HG03565 (cell line): ENCODE measurements around the gene ST6GALNAC2.

Source experiments
- ATAC-seq: cut with Tn5 transposase; IDR thresholded peaks from one replicate; pipeline ENCODE4 v1.9.1; 2021; ENCODE audit warnings: mild to moderate bottlenecking, moderate library complexity; ENCODE audit not compliant: unreplicated experiment

Gene ST6GALNAC2

DNA sequence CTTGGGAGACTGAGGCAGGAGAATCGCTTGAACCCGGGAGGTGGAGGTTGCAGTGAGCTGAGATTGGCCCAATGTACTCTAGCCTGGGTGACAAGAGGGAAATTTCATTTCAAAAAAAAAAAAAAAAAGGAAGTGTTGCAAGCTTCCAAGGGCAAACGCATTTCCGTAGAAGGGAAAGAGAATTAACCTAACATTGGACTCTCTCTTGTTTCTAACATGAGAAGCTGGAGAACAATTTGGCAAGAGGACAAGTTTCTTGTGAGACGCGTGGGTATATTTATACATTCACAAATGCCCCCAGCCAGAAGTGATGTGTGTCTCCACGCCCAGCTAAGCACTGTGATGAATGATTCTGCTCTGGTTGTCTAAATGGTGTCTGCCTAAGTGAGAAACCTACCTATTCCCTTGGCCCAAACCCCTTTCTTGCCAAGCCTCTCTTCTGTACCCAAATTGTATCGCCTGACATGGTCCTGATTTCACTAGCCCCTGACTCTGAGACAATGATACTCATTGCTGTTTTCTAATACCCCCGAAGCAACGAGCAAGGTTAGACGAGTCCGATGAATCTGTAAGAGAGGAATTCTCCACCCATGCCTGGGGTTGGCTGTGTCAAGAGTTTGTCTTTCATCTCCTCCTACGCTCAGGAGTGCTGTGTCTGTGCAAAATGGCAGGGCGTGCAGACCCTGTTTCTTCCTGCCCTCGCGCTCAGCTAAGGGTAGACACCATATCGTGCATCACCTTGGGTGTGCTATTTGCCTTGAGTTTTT, 14.2 kb upstream of the ST6GALNAC2 start:
- no peak for ATAC-seq

DNA sequence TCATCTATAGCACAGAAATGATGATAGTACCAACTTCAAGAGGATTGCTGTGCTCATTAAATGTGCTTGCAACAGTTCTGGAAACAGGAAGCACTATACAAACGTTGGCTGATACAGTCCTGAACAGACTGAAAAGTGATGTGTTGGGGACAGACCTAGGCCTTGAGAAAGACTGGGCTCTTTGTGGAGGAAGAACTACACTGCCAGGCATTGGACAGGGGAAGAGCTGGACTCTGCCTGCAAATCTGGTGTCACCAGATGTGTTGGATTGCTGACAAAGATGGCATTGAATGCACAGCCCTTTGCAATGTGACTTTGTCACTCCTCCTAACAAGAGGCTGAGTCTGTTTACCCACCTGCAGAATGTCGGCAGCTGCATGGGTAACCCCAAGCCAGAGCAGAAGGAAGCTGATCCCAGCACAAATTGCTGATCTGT, 12.4 kb upstream of the ST6GALNAC2 start:
- ATAC-seq = no peak

DNA sequence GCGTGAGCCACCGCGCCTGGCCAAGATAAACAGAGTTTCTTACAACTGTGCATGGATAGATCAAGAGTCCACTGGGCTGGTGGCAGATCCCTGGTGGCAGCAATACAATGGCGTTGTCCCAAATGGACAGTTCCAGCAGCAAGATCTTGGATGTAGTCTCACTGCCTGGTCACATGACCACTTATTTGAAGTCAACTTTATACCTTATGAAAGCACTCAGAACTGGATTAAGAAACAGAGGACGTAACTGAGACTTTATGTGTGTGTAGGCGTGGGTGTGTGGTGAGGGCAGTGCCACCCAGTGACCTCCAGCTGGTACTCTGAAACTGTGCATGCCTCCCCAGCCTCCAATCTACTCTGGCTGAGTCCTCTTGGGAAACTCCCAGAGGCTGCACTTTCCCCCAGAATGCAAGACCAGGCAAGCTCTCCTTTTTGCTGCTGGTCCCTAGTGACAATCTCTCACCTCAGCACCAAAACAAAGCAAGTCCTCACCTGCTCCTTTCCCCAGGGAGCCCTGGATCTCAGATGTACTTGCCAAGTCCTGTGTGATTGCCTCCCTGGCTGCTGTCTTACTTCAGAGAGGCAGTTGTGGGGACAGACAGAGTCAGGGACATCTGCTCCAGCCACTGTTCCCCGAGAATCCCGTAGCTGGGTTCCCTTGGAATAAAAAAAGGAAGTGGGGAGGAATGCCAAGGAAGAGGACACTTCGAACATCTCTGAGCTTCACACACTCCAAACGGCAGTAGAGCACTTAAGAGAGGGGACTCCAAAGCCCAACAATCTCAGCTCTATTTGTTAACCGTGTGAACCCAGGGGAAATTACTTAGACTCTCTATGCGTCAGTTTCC, 11.7 kb upstream of the ST6GALNAC2 start:
- ATAC-seq = no peak

DNA sequence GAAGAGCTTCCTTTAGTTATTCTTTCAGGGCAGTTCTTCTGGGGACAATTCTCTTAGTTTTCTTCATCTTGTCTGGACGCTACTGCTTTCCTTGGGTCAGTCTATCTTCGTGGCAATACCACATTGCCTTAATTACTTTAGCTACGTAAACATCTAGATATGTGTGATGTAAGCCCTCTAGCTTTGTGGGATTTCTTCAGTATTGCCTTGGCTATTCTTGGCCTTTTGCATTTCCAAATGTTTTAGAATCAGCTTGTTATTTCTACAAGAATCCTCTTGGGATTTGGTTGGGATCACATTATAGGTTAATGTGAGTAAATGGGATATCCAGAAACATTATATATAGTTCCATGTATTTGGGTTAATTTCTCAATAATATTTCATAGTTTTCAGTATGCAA, 9.0 kb upstream of the ST6GALNAC2 start:
- no peak for ATAC-seq

DNA sequence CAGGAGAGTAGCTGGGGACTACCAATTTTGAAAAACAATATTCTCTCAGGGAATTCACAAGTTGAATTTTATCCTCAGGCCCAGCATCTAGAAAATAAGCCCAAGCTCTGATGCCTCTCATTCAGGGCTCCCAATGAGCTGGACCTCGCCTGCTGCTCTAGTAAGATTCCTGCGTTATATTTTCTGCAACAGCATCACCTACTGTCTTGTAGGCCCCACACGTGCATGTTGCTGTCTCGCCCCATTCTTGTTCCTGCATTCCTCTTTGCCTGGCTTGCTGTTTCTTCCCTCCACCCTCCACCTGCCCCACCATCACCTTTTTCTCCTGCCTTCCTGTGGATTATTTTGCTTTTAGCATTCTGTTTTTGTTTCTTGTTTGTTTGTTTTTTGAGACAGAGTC, 8.3 kb upstream of the ST6GALNAC2 start:
- no peak for ATAC-seq

DNA sequence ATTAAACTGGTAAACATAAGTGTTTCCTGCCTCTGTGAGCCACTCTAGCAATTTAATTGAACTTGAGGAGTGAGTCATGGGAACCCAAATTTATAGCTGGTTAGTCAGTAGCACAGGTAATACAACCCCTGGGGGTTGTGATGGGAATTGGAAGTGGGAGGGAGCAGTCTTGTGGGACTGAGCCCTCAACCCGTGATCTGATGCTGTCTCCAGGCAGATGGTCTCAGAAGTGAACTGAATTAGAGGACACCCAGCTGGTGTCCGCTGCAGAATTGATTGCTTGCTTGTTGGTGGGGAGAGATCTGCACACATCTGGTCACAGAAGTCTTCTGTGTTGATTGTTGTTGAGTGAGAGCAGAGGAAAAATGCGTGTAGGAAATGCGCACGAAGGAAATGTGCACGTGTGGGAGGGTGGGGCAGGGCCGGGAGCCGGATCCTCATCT, 7.7 kb upstream of the ST6GALNAC2 start:
- no peak for ATAC-seq

DNA sequence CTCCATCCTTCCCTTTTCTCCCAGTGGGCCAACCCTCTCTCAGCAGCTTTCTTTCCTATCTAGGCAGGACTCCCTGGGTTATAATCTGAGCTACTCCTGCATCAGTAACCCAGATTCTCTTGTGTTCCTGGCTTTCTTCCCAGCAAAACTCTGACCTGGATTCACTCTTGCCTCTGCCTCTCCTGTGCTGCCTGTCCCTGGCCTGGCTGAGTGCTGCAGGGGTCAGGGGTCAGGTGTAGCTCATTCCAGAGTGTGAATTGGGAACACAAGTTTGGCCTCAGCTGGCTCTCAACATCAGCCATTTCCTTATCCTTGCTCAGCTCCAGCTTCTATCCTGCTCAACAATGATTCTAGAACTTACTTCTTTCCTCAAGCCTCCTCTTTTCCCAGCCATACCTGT, 2.5 kb upstream of the ST6GALNAC2 start:
- no peak for ATAC-seq

DNA sequence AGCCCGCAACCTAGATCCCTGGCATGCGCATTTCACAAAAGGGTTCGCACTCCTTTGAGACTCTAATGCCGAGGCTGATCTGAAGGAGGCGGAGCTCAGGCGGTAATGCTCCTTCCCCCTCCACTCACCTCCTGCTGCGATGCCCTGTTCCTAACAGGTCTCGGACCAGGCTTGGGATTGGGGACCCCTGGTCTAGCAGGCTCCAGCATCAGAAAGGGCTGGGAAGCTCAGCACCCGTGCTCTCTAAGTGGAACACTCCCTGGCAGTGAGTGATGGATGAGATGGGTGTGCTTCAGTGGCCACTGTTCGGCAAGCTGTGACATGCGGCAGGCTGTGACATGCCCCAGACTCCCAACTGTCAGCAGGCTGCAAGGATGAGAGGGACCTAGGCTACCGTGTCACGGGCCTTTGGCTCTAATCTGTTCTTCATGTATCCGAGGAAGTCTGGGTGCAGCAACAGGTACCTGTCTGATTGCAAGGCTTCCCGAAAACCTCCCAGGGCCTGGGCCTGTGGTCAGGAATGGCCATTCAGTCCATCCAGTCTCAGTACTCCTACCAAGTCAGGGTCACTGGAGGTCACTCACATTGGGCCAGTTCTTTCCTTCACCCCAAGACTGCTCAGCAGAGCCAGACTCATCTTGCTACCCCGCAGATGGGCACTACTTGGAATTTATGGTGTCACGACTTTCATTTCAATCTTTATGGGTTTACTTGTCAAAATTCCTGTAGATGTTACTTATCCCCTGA, 1.3 kb upstream of the ST6GALNAC2 start:
- ATAC-seq = no peak

DNA sequence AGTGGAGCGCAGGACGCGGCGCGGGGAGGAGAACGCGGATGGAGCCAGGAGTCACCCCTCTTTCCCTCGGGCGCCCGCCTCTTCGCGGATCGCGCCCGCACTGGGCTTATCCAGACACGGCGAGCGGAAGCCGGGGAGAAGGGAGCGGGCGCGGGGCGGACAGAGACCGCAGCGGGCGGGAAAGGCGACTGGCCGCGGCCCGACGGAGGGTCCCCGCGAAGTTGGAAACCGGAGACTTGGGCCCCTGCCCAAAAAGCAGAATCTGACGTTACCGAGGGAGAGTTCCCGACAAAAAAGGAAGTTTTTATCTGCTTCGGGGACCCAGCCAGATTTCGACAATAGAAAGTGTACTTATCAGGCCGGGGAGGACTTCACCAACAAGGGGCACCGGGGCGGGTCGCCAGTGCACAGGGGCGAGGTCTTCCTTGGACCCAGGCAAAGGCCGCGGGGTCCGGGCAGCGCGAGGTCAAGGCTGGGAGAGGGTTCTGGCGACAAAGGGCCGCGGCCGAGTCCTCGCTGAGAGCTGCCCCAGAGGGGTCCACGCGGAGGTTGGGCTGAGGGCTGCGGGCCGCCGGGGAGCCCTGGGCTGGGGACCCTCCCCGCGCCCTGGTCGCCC, 519 bp downstream of the ST6GALNAC2 start:
- no peak for ATAC-seq

DNA sequence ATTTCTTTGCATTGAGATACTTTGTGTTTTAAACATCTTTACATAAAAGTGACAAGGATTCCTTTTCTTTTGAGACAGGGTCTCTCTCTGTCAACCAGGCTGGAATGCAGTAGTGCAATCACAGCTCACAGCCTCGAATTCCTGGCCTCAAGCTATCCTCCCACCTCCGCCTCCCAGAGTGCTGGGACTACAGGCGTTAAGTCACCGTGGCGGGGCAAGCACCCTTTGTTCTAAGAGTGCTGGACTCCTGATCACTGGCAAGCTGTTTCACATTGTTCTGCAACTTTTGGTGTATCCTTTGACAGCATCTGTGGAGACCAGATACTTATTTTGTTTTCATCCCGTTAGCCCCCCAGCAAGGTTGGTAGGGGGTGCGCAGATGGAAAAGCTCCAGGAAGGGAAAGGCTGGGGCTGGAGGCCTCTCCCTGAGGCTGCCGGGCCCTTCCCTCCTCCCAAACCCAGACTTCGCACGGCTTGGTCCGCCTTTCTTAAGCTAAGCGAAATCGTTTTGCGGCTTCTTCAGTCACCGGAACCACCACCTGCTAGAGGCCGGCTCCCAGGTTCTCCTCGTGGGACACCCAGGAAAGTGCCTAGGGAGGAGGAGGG, 1.1 kb downstream of the ST6GALNAC2 start:
- no peak for ATAC-seq

DNA sequence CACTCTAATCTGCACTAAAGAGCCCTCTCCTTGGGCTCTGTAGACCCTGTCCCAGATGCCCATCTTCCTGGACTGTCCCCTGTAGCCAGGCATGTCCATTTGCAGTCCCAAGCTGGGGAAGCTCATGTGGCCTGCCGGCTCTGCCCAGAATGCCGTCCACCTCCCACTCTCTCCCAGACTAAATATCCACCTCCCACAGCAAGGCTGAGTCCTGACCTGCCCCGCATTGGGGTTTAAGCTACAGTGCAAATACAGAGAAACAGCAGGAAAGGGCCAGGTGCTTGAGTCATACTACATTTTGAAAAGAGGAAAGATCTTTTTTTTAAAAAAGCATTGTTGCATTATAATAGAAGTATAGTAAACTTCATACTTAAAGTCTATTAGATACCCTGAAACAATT, 3.0 kb downstream of the ST6GALNAC2 start:
- ATAC-seq = no peak

DNA sequence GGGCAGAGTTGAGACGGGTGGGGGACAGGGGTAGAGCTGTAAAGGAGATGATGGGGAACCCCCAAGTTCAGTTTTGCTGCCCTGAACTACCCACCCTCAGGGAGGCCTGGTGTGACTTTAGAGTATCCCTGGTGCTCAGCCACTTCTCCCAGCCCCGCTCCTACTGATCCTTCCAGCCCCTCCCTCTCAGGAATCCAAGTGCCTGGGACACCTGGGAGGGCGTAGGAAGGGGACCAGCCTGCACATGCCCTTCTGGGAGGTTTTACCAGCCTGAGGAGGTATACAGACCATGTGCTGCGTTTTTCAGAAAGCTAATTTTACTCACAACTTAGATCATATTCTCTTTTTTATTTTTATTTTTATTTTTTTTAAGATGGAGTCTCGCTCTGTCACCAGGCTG, 4.1 kb downstream of the ST6GALNAC2 start:
- no peak for ATAC-seq

DNA sequence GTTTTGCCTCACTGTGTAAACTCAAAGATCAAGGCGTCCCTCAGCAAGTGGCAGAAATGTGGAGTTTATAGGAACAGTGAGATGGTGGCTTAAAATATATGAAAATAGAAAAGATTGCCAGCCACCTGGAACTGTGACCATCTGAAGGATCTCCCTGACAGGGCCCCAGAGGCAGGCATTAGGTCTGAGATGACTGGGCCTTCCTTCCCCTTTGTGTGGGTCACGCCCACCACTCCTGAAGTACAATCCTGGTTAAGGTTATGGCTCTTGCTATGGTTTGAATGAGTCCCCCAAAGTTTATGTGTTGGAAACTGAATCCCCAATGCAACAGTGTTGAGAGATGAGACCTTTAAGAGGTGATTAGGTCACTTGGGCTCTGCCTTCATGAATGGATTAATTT, 6.4 kb downstream of the ST6GALNAC2 start:
- ATAC-seq = no peak

DNA sequence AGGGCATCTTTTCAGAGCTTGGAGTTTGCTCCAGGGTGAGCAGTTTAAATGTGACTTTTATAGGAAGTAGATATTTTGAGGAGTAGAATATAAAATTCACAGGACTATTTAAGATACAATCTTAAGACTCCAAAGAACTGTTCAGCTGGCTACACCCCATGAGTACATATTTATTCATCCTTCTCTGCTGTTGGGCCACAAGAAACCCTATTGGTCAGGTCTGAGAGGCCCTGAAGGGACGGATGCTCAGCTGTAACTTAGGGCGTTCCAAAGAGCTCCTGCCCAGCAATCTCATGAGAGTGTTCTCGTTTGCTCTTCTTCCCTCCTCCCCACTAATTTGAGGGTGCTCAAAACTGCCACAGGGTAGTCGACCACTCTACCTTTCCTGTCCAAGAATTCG, 7.3 kb downstream of the ST6GALNAC2 start:
- no peak for ATAC-seq

DNA sequence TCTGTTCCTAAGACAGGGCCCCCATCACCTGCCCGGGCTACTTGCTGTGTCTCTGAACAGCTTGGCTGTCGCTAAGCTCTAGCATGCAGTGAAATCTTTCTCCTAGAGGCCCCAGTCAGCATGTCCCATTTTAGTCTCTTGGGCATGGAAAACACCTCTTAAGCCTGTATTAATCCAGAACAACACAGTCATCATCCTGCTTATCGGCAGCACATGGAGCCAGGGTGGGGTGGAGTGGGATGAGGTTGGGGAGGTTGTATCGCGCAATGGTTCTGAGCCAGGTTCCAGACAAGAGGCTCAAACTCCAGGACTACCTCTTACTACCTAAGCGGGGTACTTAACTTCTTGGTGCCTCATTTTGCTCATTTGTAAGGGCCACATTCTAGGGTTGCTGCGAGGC, 7.8 kb downstream of the ST6GALNAC2 start:
- ATAC-seq = no peak

DNA sequence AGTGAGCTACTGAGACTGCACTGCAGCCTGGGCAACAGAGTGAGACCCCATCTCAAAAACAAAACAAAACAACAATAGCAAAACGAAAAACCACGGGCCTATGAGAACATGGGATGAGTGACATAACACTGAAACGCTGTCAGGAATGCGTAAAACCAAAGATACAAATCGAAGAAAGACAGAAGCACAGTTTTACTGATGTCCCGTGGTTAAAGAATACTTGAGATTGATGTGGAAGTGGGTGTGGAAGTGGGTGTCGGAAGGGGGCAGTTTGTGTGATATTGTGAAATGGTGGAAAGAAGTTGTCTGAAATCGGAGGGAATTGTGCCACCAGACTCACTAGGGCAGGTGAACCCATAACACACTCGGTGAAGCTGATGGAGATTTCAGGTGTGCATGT, 9.5 kb downstream of the ST6GALNAC2 start:
- no peak for ATAC-seq

DNA sequence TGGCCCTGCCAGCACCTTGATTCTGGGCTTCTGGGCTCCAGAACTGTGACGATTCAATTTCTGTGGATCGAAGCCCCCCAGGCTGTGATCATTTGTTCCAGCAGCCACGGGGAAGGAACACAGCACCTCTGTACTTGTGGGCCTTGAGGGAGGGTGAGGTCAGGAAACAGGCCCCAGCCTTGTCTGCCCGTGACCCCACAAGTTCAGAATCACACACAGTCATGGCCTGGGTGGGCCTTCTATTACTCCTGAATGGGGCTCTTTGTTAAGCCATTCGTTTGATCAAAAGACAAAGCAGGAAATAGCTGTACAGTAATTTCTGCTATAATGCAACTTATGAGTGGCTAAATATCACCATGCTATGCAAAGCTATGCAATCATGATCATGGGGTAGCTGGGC, 10.1 kb downstream of the ST6GALNAC2 start:
- no peak for ATAC-seq

DNA sequence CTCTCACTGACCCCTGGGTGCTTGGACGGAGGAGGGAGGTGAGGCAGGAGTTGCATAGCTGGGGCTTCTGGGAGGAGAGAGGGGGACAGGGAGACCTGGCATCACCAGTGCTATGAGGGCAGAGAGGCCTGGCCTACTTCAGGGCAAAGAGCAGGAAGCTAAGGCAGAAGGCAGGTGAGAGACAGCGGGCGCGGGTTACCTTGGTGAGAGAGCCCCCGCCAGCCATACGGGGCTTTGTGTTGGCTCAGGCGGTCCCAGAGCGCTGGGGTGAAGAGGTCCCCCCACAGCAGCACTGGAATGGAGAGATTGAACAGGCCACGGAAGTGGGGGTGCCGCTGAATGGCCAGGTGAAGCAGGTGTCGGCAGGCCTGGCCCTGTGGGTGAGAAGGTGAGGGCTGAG, 11.5 kb downstream of the ST6GALNAC2 start:
- ATAC-seq = no peak

DNA sequence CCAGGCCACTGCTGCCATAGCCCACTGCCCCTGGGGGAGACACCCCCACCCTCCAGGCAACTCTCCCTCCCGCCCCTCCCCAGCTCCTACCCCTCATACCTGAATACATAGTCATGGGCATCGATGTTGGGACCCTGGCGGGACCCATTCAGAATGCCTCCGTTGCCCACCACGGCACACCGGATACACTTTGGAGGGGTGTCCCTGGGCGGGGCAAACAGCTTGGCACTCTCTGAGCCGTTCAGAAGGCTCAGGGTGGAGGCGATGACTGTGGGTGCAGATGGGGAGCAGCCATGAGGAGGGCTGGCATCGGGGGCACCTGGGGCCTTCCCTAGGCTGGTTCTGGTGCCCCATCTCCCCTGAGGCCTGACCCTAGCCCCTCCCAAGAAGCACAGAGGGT, 12.6 kb downstream of the ST6GALNAC2 start:
- no peak for ATAC-seq

DNA sequence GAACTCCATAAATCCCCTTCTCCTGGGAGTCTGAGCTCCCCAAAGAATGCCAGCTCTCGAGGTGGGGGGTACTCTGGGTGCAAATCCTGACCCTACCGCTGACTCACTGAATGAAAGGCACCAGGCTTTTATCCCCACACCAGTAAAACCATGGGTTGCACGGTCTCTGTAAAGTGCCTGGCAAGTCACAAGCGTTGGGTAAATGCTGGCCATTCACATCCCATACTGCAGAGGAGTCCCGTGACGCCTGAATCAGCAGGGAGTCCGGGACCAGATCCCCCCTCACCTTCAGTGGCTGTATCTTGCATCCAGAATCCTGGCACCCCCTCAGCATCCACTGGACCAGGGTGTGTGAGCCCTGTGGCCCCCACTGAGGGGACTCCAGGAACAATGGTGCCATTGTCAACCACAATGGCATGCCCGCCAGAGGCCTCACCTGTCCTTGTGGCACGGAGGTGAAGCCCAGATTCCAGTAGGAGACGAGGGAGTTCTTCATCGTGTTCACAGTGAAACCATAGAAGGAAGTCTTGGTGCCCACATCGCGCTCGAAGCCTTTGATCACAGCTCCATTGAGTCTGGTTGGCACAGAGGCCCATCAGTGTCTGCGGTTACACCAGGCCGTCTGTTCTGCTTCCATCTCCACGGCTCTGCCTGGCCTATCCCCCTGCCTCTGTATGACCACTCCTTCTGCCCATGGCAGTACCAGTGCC, 13.3 kb downstream of the ST6GALNAC2 start:
- ATAC-seq = no peak
